ENCODE data around the gene CCNY. TPM values are rescaled to one million over a fixed set of nuclear protein-coding genes. Genes with fewer than 3 reads are reported as not detected.
"Not testable (repeated sequence)": the region's sequence is repeated elsewhere in the genome, so short reads cannot be mapped to it uniquely, and the experiment has no call there.

CCNY gene
- total RNA-seq, 1 donor from 2014 or later = 41.3 TPM

GRCh38 chr10:35533565-35533964 lies 197.3 kb downstream of the CCNY start:
- no peak overlapping the region for H3K4me3 ChIP-seq (ENCODE audit: low read depth, low read length)
- DNase-seq (ENCODE audit: low read depth) = no peak
- H3K27me3 ChIP-seq (ENCODE audit: control insufficient read depth, insufficient read depth, low read length) = no peaks in the 10 kb centered on the region
- H3K36me3 ChIP-seq (ENCODE audit: control insufficient read depth, insufficient read depth, low read length) = peaks cover 1% of the 10 kb centered on the region
- TF ChIP-seq CTCF (IDR thresholded peaks at IDR 0.05; ENCODE audit: insufficient read depth, low read length, poor library complexity, severe bottlenecking) = no peak

- no peak for TF ChIP-seq CTCF (IDR thresholded peaks at IDR 0.05; ENCODE audit: insufficient read depth, low read length, poor library complexity, severe bottlenecking)
- no peak for DNase-seq (ENCODE audit: low read depth)
- Histone ChIP-seq H3K27me3 (ENCODE audit: control insufficient read depth, insufficient read depth, low read length) (no peaks in the 10 kb centered on the region), H3K36me3 (ENCODE audit: control insufficient read depth, insufficient read depth, low read length) (peaks cover 1% of the 10 kb centered on the region), H3K4me3 (ENCODE audit: low read depth, low read length) (no peak overlapping the region)
Measured at GRCh38 chr10:35535136-35535535, 198.8 kb downstream of the CCNY start.

- H3K4me3 ChIP-seq (ENCODE audit: low read depth, low read length) = no peak overlapping the region
- peaks cover 1% of the 10 kb centered on the region for H3K36me3 ChIP-seq (ENCODE audit: control insufficient read depth, insufficient read depth, low read length)
- no peak for TF ChIP-seq CTCF (IDR thresholded peaks at IDR 0.05; ENCODE audit: insufficient read depth, low read length, poor library complexity, severe bottlenecking)
- DNase-seq (ENCODE audit: low read depth) = no peak
- H3K27me3 ChIP-seq (ENCODE audit: control insufficient read depth, insufficient read depth, low read length) = no peaks in the 10 kb centered on the region
Measured at GRCh38 chr10:35536789-35537188, 200.5 kb downstream of the CCNY start.

GRCh38 chr10:35537925-35538324 lies 201.6 kb downstream of the CCNY start:
- H3K4me3 ChIP-seq (ENCODE audit: low read depth, low read length); H3K27me3 ChIP-seq (ENCODE audit: control insufficient read depth, insufficient read depth, low read length); DNase-seq (ENCODE audit: low read depth); H3K36me3 ChIP-seq (ENCODE audit: control insufficient read depth, insufficient read depth, low read length): not testable (repeated sequence)

- TF ChIP-seq CTCF (IDR thresholded peaks at IDR 0.05; ENCODE audit: insufficient read depth, low read length, poor library complexity, severe bottlenecking) = no peak
- no peak overlapping the region for H3K4me3 ChIP-seq (ENCODE audit: low read depth, low read length)
- no peaks in the 10 kb centered on the region for H3K36me3 ChIP-seq (ENCODE audit: control insufficient read depth, insufficient read depth, low read length)
- DNase-seq (ENCODE audit: low read depth) = no peak
- no peaks in the 10 kb centered on the region for H3K27me3 ChIP-seq (ENCODE audit: control insufficient read depth, insufficient read depth, low read length)
Measured at GRCh38 chr10:35540296-35541164, 204.2 kb downstream of the CCNY start.

- H3K36me3 ChIP-seq (ENCODE audit: control insufficient read depth, insufficient read depth, low read length) = no peaks in the 10 kb centered on the region
- no peaks in the 10 kb centered on the region for H3K27me3 ChIP-seq (ENCODE audit: control insufficient read depth, insufficient read depth, low read length)
- no peak for TF ChIP-seq CTCF (IDR thresholded peaks at IDR 0.05; ENCODE audit: insufficient read depth, low read length, poor library complexity, severe bottlenecking)
- DNase-seq (ENCODE audit: low read depth) = no peak
- no peak overlapping the region for H3K4me3 ChIP-seq (ENCODE audit: low read depth, low read length)
Measured at GRCh38 chr10:35541720-35542119, 205.4 kb downstream of the CCNY start.

Measured in kidney epithelial cell (primary cell).